Chondrocyte (in vitro differentiated cells): ENCODE measurements around the gene MANSC1. TPM values are rescaled to one million over a fixed set of nuclear protein-coding genes. Genes with fewer than 3 reads are reported as not detected.

Experiments used
- DNase-seq: peaks from one replicate; pipeline ENCODE4 v3.0.0; 2021; ENCODE audit warnings: mixed read lengths, low spot score
- H3K27ac Mint-ChIP-seq: one replicate; pipeline ENCODE4 v1.8.0; 2021; ENCODE audit warnings: mild to moderate bottlenecking, moderate library complexity, mixed read lengths; ENCODE audit not compliant: unreplicated experiment
- H3K27me3 Mint-ChIP-seq: 2 replicates; pipeline ENCODE4 v1.8.0; 2021; ENCODE audit warnings: low read depth, mixed read lengths
- H3K36me3 Mint-ChIP-seq: 2 replicates; pipeline ENCODE4 v1.8.0; 2021; ENCODE audit warnings: low read depth, mixed read lengths
- H3K4me1 Mint-ChIP-seq: 2 replicates; pipeline ENCODE4 v1.8.0; 2021; ENCODE audit warnings: low read depth, mild to moderate bottlenecking, mixed read lengths
- H3K4me3 Mint-ChIP-seq: one replicate; pipeline ENCODE4 v1.8.0; 2021; ENCODE audit warnings: mild to moderate bottlenecking, moderate library complexity, mixed read lengths; ENCODE audit not compliant: unreplicated experiment
- H3K9me3 Mint-ChIP-seq: 2 replicates; pipeline ENCODE4 v1.8.0; 2021; ENCODE audit warnings: low read depth, mixed read lengths
- long read RNA-seq: library from polyadenylated mRNA; stranded (forward); transcript quantifications from one replicate; pipeline ENCODE4 v2.0.0, GENCODE V29; 2021
- total RNA-seq: library from RNA; stranded (reverse); gene quantifications from 3 replicates; pipeline ENCODE4 v1.2.1, GENCODE V29; 2021
- TF ChIP-seq, protein P1 (sequence below): fragments of 200-600 bp; sonication (generic); IDR thresholded peaks from 2 replicates; pipeline ENCODE4 v1.5.0; 2021; ENCODE audit warnings: antibody characterized with exemption, mild to moderate bottlenecking, moderate library complexity

Gene MANSC1
- total RNA-seq, result 9.3 to 14.3 TPM (median 12.0 TPM) in 3 replicates
- long read RNA-seq, full-length matches to known transcripts, result 19 of 19 reads
- long read RNA-seq, partial matches to known transcripts, result 0 of 19 reads
- long read RNA-seq, other reads (novel, unspliced or antisense), result 0 of 19 reads

DNA sequence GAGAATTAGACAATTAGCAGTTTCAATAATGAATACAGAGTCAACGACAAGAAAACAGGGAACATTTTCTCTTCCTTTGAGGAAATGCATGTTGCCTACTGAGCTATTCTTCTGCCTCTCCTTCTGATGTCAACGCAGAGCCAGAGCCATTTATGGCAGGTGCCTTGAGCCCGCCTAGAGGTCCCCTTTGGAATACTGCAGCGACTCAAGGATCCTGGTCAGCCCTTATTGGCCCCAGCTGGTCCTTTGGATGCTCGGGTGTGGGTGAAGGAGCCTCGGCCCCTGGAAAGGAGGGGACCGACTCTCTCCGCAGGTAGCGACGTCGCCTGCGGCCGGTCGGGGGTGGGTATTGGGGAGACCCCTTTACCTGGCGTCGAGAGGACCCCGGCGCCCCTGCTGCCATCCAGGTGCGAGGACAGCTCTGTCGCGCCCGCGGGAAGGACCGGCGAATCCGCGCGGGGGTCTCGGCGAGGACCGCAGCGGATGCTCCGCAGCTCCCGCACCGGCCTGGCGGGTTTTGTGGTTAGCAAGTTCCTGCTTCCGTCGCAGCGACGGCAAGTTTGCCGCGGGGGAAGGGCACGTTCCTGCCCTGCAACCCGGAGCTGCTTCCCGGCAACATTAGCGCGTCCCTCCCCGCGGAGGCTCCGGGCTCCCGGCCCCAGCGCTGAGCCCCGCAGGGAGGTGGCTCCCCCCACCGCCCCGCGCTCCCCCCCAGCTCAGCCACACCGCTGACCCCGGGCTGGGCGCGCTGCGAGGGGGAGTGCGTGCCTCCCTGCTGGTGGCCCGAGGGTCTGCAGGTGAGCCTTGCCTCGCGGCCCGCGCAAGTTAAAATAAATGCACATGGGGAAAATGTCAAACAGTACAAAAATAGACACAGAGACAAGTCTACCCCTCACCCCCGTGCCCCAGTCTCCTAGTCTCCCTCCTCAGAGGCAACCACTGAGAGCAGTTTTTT is at the start of gene MANSC1:
MANSC1 (minus strand) TSS at position 532 of the 955 bp plus-strand sequence. CDS start 6,928 bp downstream, outside the sequence.
- Mint-ChIP-seq H3K27ac (no peak within 1 kb of the TSS), H3K4me3 (peak within 1 kb of the TSS; percentile 70), H3K4me1 (peaks cover 11% of the 10 kb centered on the region), H3K36me3 (peaks cover 2% of the 10 kb centered on the region), H3K9me3 (no peaks in the 10 kb centered on the region), H3K27me3 (no peaks in the 10 kb centered on the region)
- TF ChIP-seq, protein P1, sequence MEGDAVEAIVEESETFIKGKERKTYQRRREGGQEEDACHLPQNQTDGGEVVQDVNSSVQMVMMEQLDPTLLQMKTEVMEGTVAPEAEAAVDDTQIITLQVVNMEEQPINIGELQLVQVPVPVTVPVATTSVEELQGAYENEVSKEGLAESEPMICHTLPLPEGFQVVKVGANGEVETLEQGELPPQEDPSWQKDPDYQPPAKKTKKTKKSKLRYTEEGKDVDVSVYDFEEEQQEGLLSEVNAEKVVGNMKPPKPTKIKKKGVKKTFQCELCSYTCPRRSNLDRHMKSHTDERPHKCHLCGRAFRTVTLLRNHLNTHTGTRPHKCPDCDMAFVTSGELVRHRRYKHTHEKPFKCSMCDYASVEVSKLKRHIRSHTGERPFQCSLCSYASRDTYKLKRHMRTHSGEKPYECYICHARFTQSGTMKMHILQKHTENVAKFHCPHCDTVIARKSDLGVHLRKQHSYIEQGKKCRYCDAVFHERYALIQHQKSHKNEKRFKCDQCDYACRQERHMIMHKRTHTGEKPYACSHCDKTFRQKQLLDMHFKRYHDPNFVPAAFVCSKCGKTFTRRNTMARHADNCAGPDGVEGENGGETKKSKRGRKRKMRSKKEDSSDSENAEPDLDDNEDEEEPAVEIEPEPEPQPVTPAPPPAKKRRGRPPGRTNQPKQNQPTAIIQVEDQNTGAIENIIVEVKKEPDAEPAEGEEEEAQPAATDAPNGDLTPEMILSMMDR, result peak; percentile 72
- no peak for DNase-seq

DNA sequence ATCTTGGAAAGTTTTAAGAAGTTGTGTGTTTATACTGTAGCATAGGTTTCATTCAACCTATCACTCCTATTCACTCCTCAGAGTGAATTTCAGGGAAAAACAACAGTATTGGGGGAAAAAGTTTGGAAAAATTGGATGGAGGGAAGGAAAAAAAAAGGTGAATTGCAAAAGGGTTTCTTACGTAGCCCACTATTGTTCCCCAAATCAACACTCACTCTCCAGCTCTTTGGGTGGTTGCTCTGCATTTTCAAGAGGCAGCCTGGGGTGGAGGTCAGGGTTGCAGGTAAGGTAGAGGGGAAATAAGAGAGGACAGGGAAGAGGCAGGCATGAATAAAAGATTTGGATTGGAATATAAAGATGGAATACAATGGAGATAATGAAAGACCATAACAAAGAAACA is 49.1 kb upstream of the MANSC1 start:
- DNase-seq, result no peak
- Mint-ChIP-seq H3K36me3 (peaks cover 1% of the 10 kb centered on the region), H3K9me3 (no peaks in the 10 kb centered on the region), H3K4me3 (no peak overlapping the region), H3K27ac (no peak overlapping the region), H3K27me3 (no peaks in the 10 kb centered on the region), H3K4me1 (peaks cover 18% of the 10 kb centered on the region)
- TF ChIP-seq, protein P1, result no peak

DNA sequence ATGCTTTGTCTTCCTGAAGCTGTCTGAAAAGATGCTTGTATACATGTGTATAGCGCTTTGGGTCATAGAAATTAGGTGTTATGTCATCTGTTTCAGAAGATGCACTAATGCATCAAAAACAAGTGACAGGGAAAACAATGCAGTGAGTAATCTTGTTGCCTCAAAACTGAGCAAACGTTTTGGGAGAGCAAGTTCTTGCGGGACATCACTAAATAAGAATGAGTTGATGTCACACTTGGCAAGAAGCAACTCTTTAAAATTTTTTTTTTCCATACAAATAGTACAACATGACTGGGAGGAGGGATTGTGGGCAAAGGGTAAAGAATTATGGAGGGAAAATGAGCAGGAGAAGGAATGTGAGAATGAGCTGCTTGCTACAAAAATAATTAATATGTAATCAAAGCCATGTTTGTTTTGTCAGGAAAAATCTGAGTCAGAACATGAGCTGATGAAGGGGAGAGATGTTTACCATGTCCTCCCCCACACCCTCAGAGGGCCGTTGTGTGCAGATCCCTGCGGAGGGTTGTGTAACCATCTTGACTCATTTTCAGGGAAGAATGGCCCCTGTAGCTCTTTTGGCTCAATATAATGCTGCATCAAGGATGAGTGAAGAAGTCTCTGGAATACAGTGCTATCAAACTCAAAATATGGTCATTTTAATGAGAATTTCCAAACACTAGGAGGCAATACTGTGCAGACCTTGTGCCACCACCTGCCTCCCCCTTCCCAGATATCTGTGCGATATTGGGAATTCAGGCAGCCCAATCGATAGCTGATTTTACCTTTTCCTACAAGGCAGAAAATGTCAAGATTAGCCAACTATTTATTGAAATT is 48.2 kb upstream of the MANSC1 start:
- no peaks in the 10 kb centered on the region for H3K9me3 Mint-ChIP-seq
- no peak for DNase-seq
- H3K36me3 Mint-ChIP-seq, result peaks cover 1% of the 10 kb centered on the region
- peaks cover 18% of the 10 kb centered on the region for H3K4me1 Mint-ChIP-seq
- TF ChIP-seq, protein P1, result peak; percentile 64
- H3K4me3 Mint-ChIP-seq, result no peak overlapping the region
- peak overlapping the region; percentile 66 for H3K27ac Mint-ChIP-seq
- no peaks in the 10 kb centered on the region for H3K27me3 Mint-ChIP-seq

DNA sequence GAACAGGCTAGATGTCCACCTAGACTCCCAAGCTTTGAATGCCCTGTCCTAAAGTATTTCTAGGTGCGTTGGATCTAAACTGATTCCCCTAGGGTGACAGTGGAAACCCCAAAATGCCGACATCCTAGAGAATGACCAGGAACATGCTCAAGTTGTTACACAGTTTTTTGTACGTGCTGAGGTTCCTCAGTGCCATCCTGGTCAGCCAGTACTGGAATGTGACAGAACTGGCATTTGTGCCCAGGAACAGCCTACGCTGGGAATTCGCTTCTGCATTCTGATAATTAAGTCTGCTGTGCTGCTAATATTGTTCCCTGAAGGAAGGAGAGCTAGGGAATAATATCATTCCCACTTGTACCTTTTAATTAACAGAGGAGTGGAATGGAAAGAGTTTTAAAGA is 47.1 kb upstream of the MANSC1 start:
- H3K4me1 Mint-ChIP-seq, result peaks cover 18% of the 10 kb centered on the region
- no peaks in the 10 kb centered on the region for H3K9me3 Mint-ChIP-seq
- no peak for DNase-seq
- H3K36me3 Mint-ChIP-seq, result peaks cover 1% of the 10 kb centered on the region
- TF ChIP-seq, protein P1, result no peak
- no peak overlapping the region for H3K4me3 Mint-ChIP-seq
- H3K27me3 Mint-ChIP-seq, result no peaks in the 10 kb centered on the region
- H3K27ac Mint-ChIP-seq, result no peak overlapping the region

DNA sequence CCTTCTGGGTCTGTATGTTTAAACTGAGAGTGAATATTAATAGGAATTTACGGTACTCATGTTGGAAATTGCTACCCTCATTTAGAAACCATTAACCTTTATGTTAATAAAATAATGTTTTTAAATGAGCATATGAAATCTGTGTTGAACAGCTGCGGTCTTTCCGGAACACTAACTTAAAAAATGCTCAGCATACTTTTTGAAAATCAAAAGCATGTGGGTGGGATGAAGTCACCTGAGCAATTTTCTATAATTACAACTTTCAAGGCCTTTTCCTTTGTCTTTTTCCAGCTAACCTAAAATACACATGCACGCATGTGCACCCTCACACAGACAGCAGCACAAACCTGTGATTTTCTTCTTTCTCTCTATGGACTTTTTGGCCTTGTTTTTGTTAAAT is 46.7 kb upstream of the MANSC1 start:
- TF ChIP-seq, protein P1, result no peak
- H3K9me3 Mint-ChIP-seq, result no peaks in the 10 kb centered on the region
- DNase-seq, result no peak
- H3K4me1 Mint-ChIP-seq, result peaks cover 18% of the 10 kb centered on the region
- H3K4me3 Mint-ChIP-seq, result no peak overlapping the region
- H3K27ac Mint-ChIP-seq, result no peak overlapping the region
- H3K27me3 Mint-ChIP-seq, result no peaks in the 10 kb centered on the region
- H3K36me3 Mint-ChIP-seq, result peaks cover 1% of the 10 kb centered on the region
